ACC112 (cell line): ENCODE data around the gene B4GALNT3.

Source experiments
- H2AFZ ChIP-seq: fragments of 200-600 bp; sonication (generic); one replicate; pipeline ENCODE4 v1.6.0; 2017; ENCODE audit warnings: antibody characterized with exemption, low read length; ENCODE audit not compliant: unreplicated experiment
- H3K27ac ChIP-seq: fragments of 200-600 bp; sonication (generic); 2 replicates; pipeline ENCODE4 v1.5.1; 2014; ENCODE audit warnings: low read depth, mild to moderate bottlenecking, antibody characterized with exemption, low read length, moderate library complexity
- H3K27me3 ChIP-seq: fragments of 200-600 bp; sonication (generic); 2 replicates; pipeline ENCODE4 v1.6.1; 2014; ENCODE audit warnings: mild to moderate bottlenecking, antibody characterized with exemption, low read length, moderate library complexity, mixed read lengths; ENCODE audit not compliant: insufficient read depth
- H3K36me3 ChIP-seq: fragments of 200-600 bp; sonication (generic); 2 replicates; pipeline ENCODE4 v1.6.1; 2016; ENCODE audit warnings: mild to moderate bottlenecking, antibody characterized with exemption, low read length, moderate library complexity, mixed read lengths; ENCODE audit not compliant: insufficient read depth
- H3K4me1 ChIP-seq: fragments of 200-600 bp; sonication (generic); one replicate; pipeline ENCODE4 v1.6.1; 2016; ENCODE audit warnings: low read length, mixed read lengths; ENCODE audit not compliant: insufficient read depth, unreplicated experiment, control insufficient read depth
- H3K4me3 ChIP-seq: fragments of 200-600 bp; sonication (generic); 2 replicates; pipeline ENCODE4 v1.5.1; 2014; ENCODE audit warnings: mild to moderate bottlenecking, low read depth, low read length
- H3K79me2 ChIP-seq: fragments of 200-600 bp; sonication (generic); one replicate; pipeline ENCODE4 v1.6.0; 2016; ENCODE audit warnings: low read length; ENCODE audit not compliant: control insufficient read depth, unreplicated experiment, insufficient read depth

B4GALNT3 gene

DNA sequence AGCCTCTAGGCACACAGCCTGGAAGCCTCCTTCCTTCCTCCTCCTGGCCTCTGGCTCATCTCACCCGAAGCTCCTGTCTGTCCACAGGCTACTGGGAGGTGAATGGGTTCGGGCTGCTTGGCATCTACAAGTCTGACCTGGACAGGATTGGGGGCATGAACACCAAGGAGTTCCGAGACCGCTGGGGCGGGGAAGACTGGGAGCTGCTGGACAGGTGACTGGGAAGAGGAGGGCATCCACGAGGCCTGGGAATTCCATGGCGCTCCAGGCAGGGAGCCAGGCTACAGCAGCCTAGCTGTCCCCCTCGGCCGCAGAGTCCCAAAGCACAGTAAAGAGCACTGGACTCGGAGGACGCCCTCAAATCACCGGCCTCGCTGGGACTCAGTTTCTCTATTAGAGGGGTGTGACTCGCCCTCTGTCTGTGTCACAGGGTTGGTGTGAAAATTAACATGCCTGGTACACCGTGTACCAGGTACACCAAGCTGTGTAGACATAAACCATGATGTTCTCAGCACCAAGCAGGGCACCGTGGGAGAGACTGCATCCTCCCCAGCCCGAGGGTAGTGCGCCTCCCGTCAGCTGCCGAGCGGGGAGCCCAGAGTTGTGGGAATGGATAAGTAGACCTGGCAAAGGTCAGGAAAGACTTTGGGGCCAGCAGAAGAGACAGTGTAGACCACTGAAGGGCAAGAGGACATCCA lies 99.6 kb downstream of the B4GALNT3 start:
- no peaks in the 10 kb centered on the region for H3K36me3 ChIP-seq
- H2AFZ ChIP-seq: no peak overlapping the region
- no peak overlapping the region for H3K4me3 ChIP-seq
- no peak overlapping the region for H3K27ac ChIP-seq
- H3K4me1 ChIP-seq: no peaks in the 10 kb centered on the region
- H3K27me3 ChIP-seq: peaks cover 44% of the 10 kb centered on the region
- no peaks in the 10 kb centered on the region for H3K79me2 ChIP-seq

- H3K27me3 ChIP-seq: peaks cover 44% of the 10 kb centered on the region
- no peak overlapping the region for H2AFZ ChIP-seq
- H3K36me3 ChIP-seq: no peaks in the 10 kb centered on the region
- no peak overlapping the region for H3K27ac ChIP-seq
- H3K79me2 ChIP-seq: no peaks in the 10 kb centered on the region
- no peaks in the 10 kb centered on the region for H3K4me1 ChIP-seq
- H3K4me3 ChIP-seq: no peak overlapping the region
These were observed 100.2 kb downstream of the B4GALNT3 start for GRCh38 chr12:559906-560455.

- no peaks in the 10 kb centered on the region for H3K36me3 ChIP-seq
- H3K27ac ChIP-seq: no peak overlapping the region
- H3K79me2 ChIP-seq: no peaks in the 10 kb centered on the region
- no peak overlapping the region for H3K4me3 ChIP-seq
- H2AFZ ChIP-seq: no peak overlapping the region
- peaks cover 44% of the 10 kb centered on the region for H3K27me3 ChIP-seq
- no peaks in the 10 kb centered on the region for H3K4me1 ChIP-seq
These were observed 101.1 kb downstream of the B4GALNT3 start for GRCh38 chr12:560691-561390.

- H3K4me3 ChIP-seq: no peak overlapping the region
- H3K36me3 ChIP-seq: no peaks in the 10 kb centered on the region
- no peaks in the 10 kb centered on the region for H3K4me1 ChIP-seq
These were observed 101.6 kb downstream of the B4GALNT3 start for GRCh38 chr12:561391-561705.

GRCh38 chr12:561908-562593 lies 102.3 kb downstream of the B4GALNT3 start:
- no peak overlapping the region for H3K4me3 ChIP-seq
- H3K79me2 ChIP-seq: no peaks in the 10 kb centered on the region
- no peaks in the 10 kb centered on the region for H3K36me3 ChIP-seq
- H2AFZ ChIP-seq: no peak overlapping the region
- H3K4me1 ChIP-seq: no peaks in the 10 kb centered on the region
- peaks cover 42% of the 10 kb centered on the region for H3K27me3 ChIP-seq
- H3K27ac ChIP-seq: no peak overlapping the region

More at GRCh38 chr12:561391-561705, 101.6 kb downstream of the B4GALNT3 start:
- H2AFZ ChIP-seq: no peak overlapping the region
- H3K79me2 ChIP-seq: no peaks in the 10 kb centered on the region
- H3K27me3 ChIP-seq: peaks cover 44% of the 10 kb centered on the region
- no peak overlapping the region for H3K27ac ChIP-seq

GRCh38 chr12:562634-563033 lies 102.9 kb downstream of the B4GALNT3 start:
- no peak overlapping the region for H2AFZ ChIP-seq
- no peaks in the 10 kb centered on the region for H3K36me3 ChIP-seq
- H3K4me1 ChIP-seq: no peaks in the 10 kb centered on the region
- H3K27me3 ChIP-seq: peaks cover 40% of the 10 kb centered on the region
- H3K4me3 ChIP-seq: no peak overlapping the region
- H3K79me2 ChIP-seq: no peaks in the 10 kb centered on the region
- H3K27ac ChIP-seq: no peak overlapping the region

DNA sequence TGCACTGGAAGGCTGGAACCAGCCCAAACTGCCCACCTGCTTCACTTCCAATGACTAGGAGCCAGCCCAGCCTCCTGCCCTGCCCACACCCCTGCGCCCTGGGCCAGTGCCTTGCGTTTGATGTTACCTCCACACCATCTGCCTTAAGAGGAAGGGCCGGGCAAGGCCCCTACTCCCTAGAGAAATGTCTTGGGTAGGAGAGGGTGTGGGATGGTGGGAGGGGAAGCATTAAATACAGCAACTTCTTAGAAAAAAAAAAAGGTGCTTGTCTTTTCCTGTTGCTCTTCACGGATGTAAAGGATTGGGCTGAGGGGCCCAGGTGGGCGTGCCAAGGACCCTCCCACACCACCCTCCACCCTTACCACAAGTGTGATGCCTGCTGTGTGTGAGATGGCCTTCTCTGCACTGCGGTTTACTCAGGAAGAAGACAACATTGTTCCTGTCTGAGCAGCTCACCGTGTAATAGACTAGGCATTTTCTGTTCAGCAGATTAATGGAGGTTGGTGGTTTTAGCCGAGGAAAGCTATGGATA lies 103.6 kb downstream of the B4GALNT3 start:
- Histone ChIP-seq H3K4me1 (no peaks in the 10 kb centered on the region), H3K27ac (no peak overlapping the region), H2AFZ (no peak overlapping the region), H3K79me2 (no peaks in the 10 kb centered on the region), H3K27me3 (peaks cover 36% of the 10 kb centered on the region), H3K4me3 (no peak overlapping the region), H3K36me3 (no peaks in the 10 kb centered on the region)

- H3K27ac ChIP-seq: no peak overlapping the region
- H2AFZ ChIP-seq: no peak overlapping the region
- peaks cover 31% of the 10 kb centered on the region for H3K27me3 ChIP-seq
- H3K4me3 ChIP-seq: no peak overlapping the region
- H3K36me3 ChIP-seq: no peaks in the 10 kb centered on the region
- no peaks in the 10 kb centered on the region for H3K4me1 ChIP-seq
- H3K79me2 ChIP-seq: no peaks in the 10 kb centered on the region
These were observed 104.1 kb downstream of the B4GALNT3 start for GRCh38 chr12:563787-564298.

- H3K27me3 ChIP-seq: peaks cover 17% of the 10 kb centered on the region; the same call in 1 of the 2 replicates
- no peaks in the 10 kb centered on the region for H3K79me2 ChIP-seq
- H3K36me3 ChIP-seq: no peaks in the 10 kb centered on the region
- H2AFZ ChIP-seq: no peak overlapping the region
- no peak overlapping the region for H3K27ac ChIP-seq
- no peaks in the 10 kb centered on the region for H3K4me1 ChIP-seq
- H3K4me3 ChIP-seq: no peak overlapping the region
These were observed 105.4 kb downstream of the B4GALNT3 start for GRCh38 chr12:565161-565560.

DNA sequence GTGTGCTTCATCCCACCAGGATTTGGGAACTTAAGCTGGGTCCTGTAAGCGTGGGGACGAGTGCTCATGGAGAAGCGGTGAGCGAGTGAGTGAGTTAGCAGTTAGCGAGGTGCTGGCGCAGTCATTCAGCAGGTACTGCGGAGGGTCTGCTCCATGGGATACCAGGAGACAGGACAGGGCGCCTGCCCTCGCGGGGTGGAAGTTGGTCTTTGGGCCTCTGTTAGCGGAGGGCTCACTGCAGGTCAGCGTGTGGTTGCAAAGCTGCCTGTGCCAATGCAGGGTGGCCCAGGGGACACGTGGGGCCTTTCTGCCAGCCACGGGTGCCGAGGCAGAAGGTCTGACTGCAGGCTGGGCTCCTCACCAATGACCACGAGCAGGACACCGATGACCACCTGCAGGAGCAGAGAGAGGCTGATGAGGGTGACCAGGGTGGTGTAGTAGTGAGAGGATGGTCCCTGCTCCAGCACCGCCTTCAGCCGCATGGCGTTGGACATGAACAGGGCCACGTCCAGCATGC lies 105.9 kb downstream of the B4GALNT3 start:
- Histone ChIP-seq H3K4me1 (no peaks in the 10 kb centered on the region), H3K27me3 (peaks cover 13% of the 10 kb centered on the region; the same call in 1 of the 2 replicates), H2AFZ (no peak overlapping the region), H3K79me2 (no peaks in the 10 kb centered on the region), H3K4me3 (no peak overlapping the region), H3K36me3 (no peaks in the 10 kb centered on the region), H3K27ac (no peak overlapping the region)
